ENCODE results near the gene PHPT1.
"Not testable (repeated sequence)": the region's sequence is repeated elsewhere in the genome, so short reads cannot be mapped to it uniquely, and the experiment has no call there.

PHPT1 gene

DNA sequence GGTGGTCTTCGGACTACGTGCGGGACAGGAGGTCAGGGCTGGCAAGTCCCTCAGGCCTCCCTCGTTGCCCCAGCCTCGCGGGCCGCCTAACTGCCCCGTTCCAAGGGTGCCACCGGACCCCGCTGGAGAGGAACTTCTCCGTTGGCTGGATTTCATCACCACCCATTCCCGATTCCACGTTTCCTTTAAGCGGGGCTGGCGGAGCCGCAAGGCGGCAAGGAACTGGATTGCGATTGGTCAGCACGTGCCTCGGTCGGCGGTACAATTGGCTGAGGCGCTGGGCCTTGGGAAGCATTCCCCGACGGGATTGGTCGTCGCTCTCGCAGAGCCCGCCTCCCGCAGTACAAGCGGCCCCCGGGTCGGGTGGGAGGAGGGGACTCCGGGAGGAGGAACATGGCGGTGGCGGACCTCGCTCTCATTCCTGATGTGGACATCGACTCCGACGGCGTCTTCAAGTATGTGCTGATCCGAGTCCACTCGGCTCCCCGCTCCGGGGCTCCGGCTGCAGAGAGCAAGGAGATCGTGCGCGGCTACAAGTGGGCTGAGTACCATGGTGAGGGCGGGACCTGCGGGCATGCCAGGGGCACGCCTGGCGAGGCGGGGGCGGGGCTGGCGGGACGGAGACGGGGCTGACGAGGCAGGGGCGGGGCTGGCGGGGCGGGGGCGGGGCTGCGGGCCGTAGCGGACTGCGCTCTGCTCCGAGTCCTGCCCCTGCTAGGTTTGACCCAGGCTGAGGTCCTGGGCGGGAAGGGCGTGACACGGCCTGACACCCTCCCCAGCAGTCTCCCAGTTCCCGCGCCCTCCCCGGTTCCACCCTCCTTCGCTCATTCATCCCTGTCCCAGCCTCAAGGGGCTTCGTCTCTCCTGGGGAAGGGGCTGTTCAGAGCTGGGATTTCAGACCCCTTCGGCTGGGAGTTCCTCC is at the start of gene PHPT1:
PHPT1 (plus strand) TSS at position 372 of the 922 bp plus-strand sequence; CDS start at position 394, 22 bp downstream.
- peak; percentile 100 for DNase-seq

- DNase-seq, result peak; percentile 90
Observed at GRCh38 chr9:136799854-136800657, 49.2 kb upstream of the PHPT1 start.

DNA sequence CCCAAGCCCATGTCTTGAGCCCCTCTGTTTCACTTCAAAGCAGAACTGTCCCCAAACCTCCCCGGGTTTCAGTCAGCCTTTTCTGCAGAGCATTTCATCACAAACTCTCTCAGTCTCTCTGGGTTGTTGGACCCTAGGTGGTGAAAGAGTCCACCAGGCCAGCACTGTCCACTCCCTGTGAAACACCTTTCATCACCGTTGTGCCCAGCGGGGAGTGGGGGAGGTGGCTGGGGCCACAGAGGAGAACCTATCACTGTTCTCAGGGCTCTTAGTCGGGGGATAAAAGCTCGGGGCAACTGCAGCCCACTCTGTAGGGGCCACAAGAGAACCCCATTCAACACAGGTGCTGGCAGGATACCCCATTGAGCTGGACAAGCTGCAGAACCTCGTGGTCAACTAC is 46.9 kb upstream of the PHPT1 start:
- DNase-seq, result no peak

GRCh38 chr9:136803009-136803550 is 46.1 kb upstream of the PHPT1 start:
- DNase-seq, result not testable (repeated sequence)

GRCh38 chr9:136803551-136804508 is 45.4 kb upstream of the PHPT1 start:
- no peak for DNase-seq

- no peak for DNase-seq
Observed at GRCh38 chr9:136804509-136805206, 44.6 kb upstream of the PHPT1 start.

DNA sequence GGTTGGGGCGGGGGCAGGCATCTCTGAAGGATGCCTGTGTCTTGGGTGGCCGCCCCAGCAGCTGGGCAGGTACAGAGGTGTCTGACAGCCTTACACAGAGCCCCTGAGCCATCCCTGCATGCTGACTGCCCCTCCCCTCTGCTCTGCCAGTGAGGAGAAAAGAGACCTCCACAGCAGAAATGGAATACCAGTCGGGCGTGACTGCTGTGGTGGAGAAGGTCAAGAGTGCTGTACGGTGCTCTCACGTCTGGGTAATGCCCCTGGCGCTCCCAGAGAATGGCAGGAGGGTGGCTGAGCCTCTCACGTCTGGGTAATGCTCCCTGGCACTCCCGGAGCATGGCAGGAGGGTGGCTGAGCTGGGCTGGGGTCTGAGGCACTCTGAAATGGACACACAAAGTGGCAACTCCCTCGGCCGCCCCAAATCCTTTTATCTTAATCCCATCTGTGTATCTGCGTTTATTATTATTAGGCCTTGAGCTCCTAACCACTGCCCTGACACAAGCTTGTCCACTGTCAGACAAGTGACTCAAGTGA is 43.9 kb upstream of the PHPT1 start:
- DNase-seq, result no peak

DNA sequence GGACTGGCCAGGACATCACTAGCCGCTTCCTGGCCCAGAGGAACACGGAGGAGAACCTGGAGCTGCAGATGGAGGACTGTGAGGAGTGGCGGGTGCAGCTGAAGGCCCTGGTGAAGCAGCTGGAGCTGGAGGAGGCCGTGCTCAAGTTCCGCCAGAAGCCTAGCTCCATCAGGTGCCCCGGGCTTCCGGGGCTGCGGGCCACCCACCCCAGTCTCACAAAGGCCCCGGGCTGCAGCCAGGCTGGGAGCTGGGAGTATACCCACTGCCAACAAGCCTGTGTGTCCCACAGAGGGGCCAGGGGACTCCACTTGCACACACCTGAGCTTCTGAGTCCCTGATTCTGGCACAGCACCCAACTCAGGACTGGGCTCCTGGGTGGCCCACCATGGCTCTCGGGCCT is 43.1 kb upstream of the PHPT1 start:
- no peak for DNase-seq

DNA sequence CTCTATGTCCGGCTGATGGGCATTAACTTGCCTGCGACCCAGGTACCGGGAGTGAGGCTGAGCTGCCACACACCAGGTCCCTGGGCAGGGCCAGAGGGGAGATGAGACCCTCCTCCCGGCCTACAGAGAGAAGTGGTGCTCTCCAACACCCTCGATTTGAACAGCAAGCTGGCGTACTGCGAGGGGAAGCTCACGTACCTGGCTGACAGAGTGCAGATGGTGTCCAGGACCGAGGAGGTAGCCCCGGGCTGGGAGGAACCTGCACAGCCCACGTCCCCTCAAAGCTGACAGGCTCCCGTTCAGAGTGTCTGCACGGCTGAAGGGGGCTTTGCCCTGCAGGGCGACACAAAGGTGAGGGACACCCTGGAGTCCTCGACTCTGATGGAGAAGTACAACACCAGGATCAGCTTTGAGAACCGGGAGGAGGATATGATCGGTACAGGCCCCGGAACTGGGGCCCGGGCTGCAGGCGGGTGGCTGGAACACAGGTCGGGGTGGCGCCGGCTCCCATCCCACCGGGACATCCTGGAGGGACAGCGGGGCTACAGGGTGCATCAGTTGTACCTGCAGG is 42.5 kb upstream of the PHPT1 start:
- DNase-seq, result no peak

- DNase-seq, result peak; percentile 91
Observed at GRCh38 chr9:136807281-136808074, 41.7 kb upstream of the PHPT1 start, which contains the start of gene RABL6. Gene RABL6 (plus strand): TSS chr9:136807948. CDS start chr9:136808197, 249 bp downstream.

GRCh38 chr9:136808075-136808805 is 41.0 kb upstream of the PHPT1 start:
- peak; percentile 62 for DNase-seq

- DNase-seq, result peak; percentile 42
Observed at GRCh38 chr9:136808806-136809158, 40.4 kb upstream of the PHPT1 start.

DNA sequence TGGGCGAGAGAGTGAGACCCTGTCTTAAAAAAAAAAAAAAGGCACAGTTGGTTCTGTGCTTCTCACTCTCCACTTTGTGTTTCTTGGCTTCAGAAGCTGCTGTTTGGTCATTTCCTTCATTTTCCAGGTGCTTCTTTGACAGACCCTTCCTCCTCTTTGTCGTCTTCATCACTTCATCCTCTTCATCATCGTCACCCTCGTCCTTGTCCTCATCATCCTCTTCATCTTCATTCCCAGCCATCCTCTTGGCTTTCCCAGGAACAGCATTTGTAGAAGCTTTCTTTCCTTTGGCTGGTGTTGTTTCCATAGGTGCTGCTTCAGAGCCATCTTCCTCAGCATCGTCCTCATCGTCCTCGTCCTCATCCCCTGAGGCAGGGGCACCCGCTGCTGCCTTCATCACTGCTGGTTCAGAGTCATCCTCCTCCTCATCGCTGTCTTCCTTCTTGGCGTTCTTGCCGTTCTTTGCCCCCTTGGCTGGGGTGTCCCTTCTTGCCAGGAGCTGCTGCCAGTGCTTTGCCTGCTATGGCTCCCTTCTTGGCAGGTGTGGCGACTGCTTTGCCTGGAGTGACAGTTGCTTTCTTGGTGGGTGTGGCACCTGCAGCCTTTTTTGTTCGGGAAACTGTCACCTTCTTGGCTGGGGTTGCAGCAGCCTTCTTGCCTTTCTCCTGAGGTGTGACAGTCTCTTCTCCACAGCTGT is 34.3 kb upstream of the PHPT1 start:
- DNase-seq, result no peak

GRCh38 chr9:136815422-136815782 is 33.8 kb upstream of the PHPT1 start:
- no peak for DNase-seq

- DNase-seq, result peak; percentile 56
Observed at GRCh38 chr9:136820971-136821825, 28.0 kb upstream of the PHPT1 start.

DNA sequence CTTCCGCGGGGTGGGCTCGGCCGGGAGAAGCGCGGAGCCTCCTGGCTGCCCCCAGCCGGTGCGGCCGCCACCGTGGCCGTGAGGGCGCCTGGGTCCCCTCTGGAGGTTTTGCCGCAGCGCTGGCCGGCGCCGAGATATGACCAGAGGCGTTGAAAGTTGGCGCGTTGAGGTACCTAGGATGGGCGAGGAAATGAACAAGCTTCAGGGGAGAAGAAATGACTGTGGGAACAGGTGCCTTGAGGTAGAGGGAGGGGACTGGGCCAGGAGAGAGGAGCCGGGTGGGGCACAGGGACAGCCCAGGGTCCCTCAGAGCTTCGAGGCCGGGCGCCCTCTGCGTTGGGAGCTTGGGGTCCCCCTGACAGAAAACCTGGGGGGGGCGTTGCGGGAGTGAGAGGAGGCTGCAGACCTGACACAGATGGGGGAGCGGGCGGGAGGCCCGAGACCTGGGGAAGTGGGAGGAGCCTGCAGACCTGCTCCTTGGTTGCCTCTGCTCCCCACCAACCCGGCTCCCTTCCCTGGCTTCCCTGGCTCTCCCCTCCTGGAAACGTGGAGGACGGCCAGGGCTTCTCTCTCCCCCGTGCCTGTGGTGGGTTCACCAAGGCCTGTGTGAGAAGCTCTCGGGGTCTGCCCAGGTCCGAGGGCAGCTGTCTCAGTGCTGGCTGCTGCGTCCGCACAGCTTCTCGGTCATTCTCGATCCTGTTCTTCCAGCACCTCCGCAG is 27.2 kb upstream of the PHPT1 start:
- DNase-seq, result no peak

Data from eye (tissue), 1 donor.